Mesenchymal stem cell (in vitro differentiated cells and primary cell): ENCODE results near the gene MRPS7.
A peak's percentile ranks its signal among the peaks of the same experiment; 100 is the strongest.

Source experiments
- DNase-seq: peaks from one replicate; pipeline ENCODE4 v3.0.0-alpha.2; 2013
- H2AFZ ChIP-seq: one replicate; pipeline ENCODE4 v1.6.1; 2013; ENCODE audit warnings: low read depth, mild to moderate bottlenecking, control low read depth, inconsistent platforms, low read length, moderate library complexity
- H2AK5ac ChIP-seq: 2 replicates; pipeline ENCODE4 v1.6.1; 2013; ENCODE audit warnings: low read length, moderate library complexity, mild to moderate bottlenecking, inconsistent platforms; ENCODE audit not compliant: severe bottlenecking
- H2BK120ac ChIP-seq: one replicate; pipeline ENCODE4 v1.6.1; 2013; ENCODE audit warnings: low read depth, mild to moderate bottlenecking, inconsistent platforms, low read length, moderate library complexity
- H2BK12ac ChIP-seq, 2 experiments: one replicate each; pipeline ENCODE4 v1.6.1; 2013; ENCODE audit warnings: inconsistent platforms in 2 of 2, low read length in 2 of 2, mild to moderate bottlenecking in 2 of 2, moderate library complexity in 2 of 2, control low read depth in 1 of 2
- H2BK15ac ChIP-seq: one replicate; pipeline ENCODE4 v1.6.1; 2013; ENCODE audit warnings: mild to moderate bottlenecking, low read depth, inconsistent platforms; ENCODE audit not compliant: poor library complexity, severe bottlenecking
- H2BK5ac ChIP-seq: 2 replicates; pipeline ENCODE4 v1.6.1; 2013; ENCODE audit warnings: low read depth, mild to moderate bottlenecking, low read length, control low read depth, inconsistent platforms; ENCODE audit not compliant: poor library complexity, severe bottlenecking
- H3K14ac ChIP-seq, 2 experiments: one replicate each; pipeline ENCODE4 v1.6.1; 2013; ENCODE audit warnings: inconsistent platforms in 2 of 2, low read length in 2 of 2, control low read depth in 1 of 2, mild to moderate bottlenecking in 1 of 2, moderate library complexity in 1 of 2
- H3K18ac ChIP-seq, 2 experiments: one replicate each; pipeline ENCODE4 v1.6.1; 2013; ENCODE audit warnings: inconsistent platforms in 2 of 2, low read length in 2 of 2, control low read depth in 1 of 2, low read depth in 1 of 2, mild to moderate bottlenecking in 1 of 2
- H3K23ac ChIP-seq, 2 experiments: one replicate each; pipeline ENCODE4 v1.6.1; 2013; ENCODE audit warnings: inconsistent platforms in 2 of 2, low read length in 2 of 2, mild to moderate bottlenecking in 2 of 2, moderate library complexity in 2 of 2, control low read depth in 1 of 2
- H3K27ac ChIP-seq: 2 replicates; pipeline ENCODE4 v1.5.1; 2013; ENCODE audit warnings: mild to moderate bottlenecking, moderate library complexity, low read length, control low read depth, inconsistent platforms; ENCODE audit not compliant: poor library complexity, severe bottlenecking
- H3K27me3 ChIP-seq, 2 experiments: 2 replicates each; pipeline versions ENCODE4 v1.6.1 to v1.7.0; 2013; ENCODE audit warnings: low read length in 2 of 2, mild to moderate bottlenecking in 2 of 2, moderate library complexity in 2 of 2, control low read depth in 1 of 2, inconsistent platforms in 1 of 2; ENCODE audit not compliant: control insufficient read depth in 1 of 2, insufficient read depth in 1 of 2
- H3K36me3 ChIP-seq, 2 experiments: 2 replicates each; pipeline versions ENCODE4 v1.6.1 to v1.7.0; 2013; ENCODE audit warnings: low read length in 2 of 2, control low read depth in 1 of 2, inconsistent platforms in 1 of 2, low read depth in 1 of 2, mild to moderate bottlenecking in 1 of 2; ENCODE audit not compliant: insufficient read depth in 2 of 2, control insufficient read depth in 1 of 2
- H3K4ac ChIP-seq, 2 experiments: one replicate each; pipeline ENCODE4 v1.6.1; 2013; ENCODE audit warnings: inconsistent platforms in 2 of 2, low read length in 2 of 2, mild to moderate bottlenecking in 2 of 2, moderate library complexity in 2 of 2, control low read depth in 1 of 2, low read depth in 1 of 2
- H3K4me1 ChIP-seq: 2 replicates; pipeline ENCODE4 v1.6.1; 2013; ENCODE audit warnings: low read depth, low read length, control low read depth; ENCODE audit not compliant: control insufficient read depth, insufficient read depth
- H3K4me2 ChIP-seq: 2 replicates; pipeline ENCODE4 v1.6.1; 2013; ENCODE audit warnings: low read length, mild to moderate bottlenecking, inconsistent platforms; ENCODE audit not compliant: poor library complexity, severe bottlenecking
- H3K4me3 ChIP-seq, 2 experiments: 2 replicates each; pipeline versions ENCODE4 v1.5.1 to v1.7.0; 2013; ENCODE audit warnings: low read length in 2 of 2, mild to moderate bottlenecking in 2 of 2, control low read depth in 1 of 2, low read depth in 1 of 2; ENCODE audit not compliant: insufficient read depth in 1 of 2
- H3K79me1 ChIP-seq: replicated peaks from 2 replicates; pipeline ENCODE4 v1.6.1; 2013; ENCODE audit warnings: mild to moderate bottlenecking, control low read depth, low read length, inconsistent platforms; ENCODE audit not compliant: poor library complexity, severe bottlenecking
- H3K9ac ChIP-seq: 2 replicates; pipeline ENCODE4 v1.7.0; 2013; ENCODE audit warnings: mild to moderate bottlenecking, low read length, moderate library complexity
- H3K9me3 ChIP-seq: 2 replicates; pipeline ENCODE4 v1.7.0; 2013; ENCODE audit warnings: mild to moderate bottlenecking, low read length; ENCODE audit not compliant: control insufficient read depth
- H4K8ac ChIP-seq: one replicate; pipeline ENCODE4 v1.6.1; 2013; ENCODE audit warnings: inconsistent platforms, mild to moderate bottlenecking, low read length, moderate library complexity
- H4K91ac ChIP-seq: one replicate; pipeline ENCODE4 v1.6.1; 2013; ENCODE audit warnings: mild to moderate bottlenecking, low read length, inconsistent platforms
- WGBS: methylation state at CpG from one replicate; pipeline ENCODE4 v1.1.7; 2013; ENCODE audit warnings: mixed read lengths; 5-methylcytosine and 5-hydroxymethylcytosine counted together

The MRPS7 gene

GRCh38 chr17:75227729-75228128, 34.0 kb upstream of the MRPS7 start:
- Histone ChIP-seq H3K18ac (no peak overlapping the region), H2BK15ac (no peak overlapping the region), H2AFZ (no peak overlapping the region), H2BK120ac (no peak overlapping the region), H3K36me3 (peaks cover 62 to 71% of the 10 kb centered on the region in 2 experiments), H4K8ac (no peak overlapping the region), H3K27me3 (no peaks in the 10 kb centered on the region), H4K91ac (no peak overlapping the region), H3K4me1 (no peaks in the 10 kb centered on the region), H2BK5ac (no peak overlapping the region), H3K79me1 (peaks cover 24% of the 10 kb centered on the region), H3K4ac (no peak overlapping the region), H2BK12ac (no peak overlapping the region), H3K9me3 (no peaks in the 10 kb centered on the region), H3K23ac (no peak overlapping the region), H3K27ac (no peak overlapping the region), H3K4me3 (no peak overlapping the region), H3K14ac (no peak overlapping the region), H2AK5ac (no peak overlapping the region), H3K9ac (peak overlapping the region; percentile 52), H3K4me2 (no peak overlapping the region)
- 97% methylated on average over 3 of the region's 5 CpGs for WGBS
- no peak for DNase-seq

- Histone ChIP-seq H3K36me3 (peaks cover 66 to 73% of the 10 kb centered on the region in 2 experiments), H3K9me3 (no peaks in the 10 kb centered on the region), H2BK120ac (no peak overlapping the region), H2BK15ac (no peak overlapping the region), H4K91ac (no peak overlapping the region), H2AK5ac (no peak overlapping the region), H2BK12ac (no peak overlapping the region), H3K79me1 (peaks cover 27% of the 10 kb centered on the region), H3K4me2 (no peak overlapping the region), H3K27me3 (no peaks in the 10 kb centered on the region), H3K18ac (no peak overlapping the region), H2AFZ (no peak overlapping the region), H3K4ac (no peak overlapping the region), H4K8ac (no peak overlapping the region), H3K4me3 (no peak overlapping the region), H3K9ac (peak overlapping the region; percentile 52), H3K23ac (no peak overlapping the region), H3K14ac (no peak overlapping the region), H3K4me1 (no peaks in the 10 kb centered on the region), H2BK5ac (no peak overlapping the region), H3K27ac (no peak overlapping the region)
- WGBS = 79% methylated on average over 1 of the region's 2 CpGs
- no peak for DNase-seq
These were observed 33.4 kb upstream of the MRPS7 start for GRCh38 chr17:75228305-75228704.

- Histone ChIP-seq H3K4me2 (no peak overlapping the region), H2AK5ac (no peak overlapping the region), H3K79me1 (peaks cover 26% of the 10 kb centered on the region), H4K91ac (no peak overlapping the region), H3K27ac (no peak overlapping the region), H2AFZ (no peak overlapping the region), H3K18ac (no peak overlapping the region), H3K9ac (peak overlapping the region; percentile 52), H2BK120ac (no peak overlapping the region), H3K23ac (no peak overlapping the region), H3K4ac (no peak overlapping the region), H3K4me3 (no peak overlapping the region), H2BK12ac (no peak overlapping the region), H3K27me3 (no peaks in the 10 kb centered on the region), H3K14ac (no peak overlapping the region), H3K9me3 (no peaks in the 10 kb centered on the region), H3K4me1 (no peaks in the 10 kb centered on the region), H2BK5ac (no peak overlapping the region), H3K36me3 (peaks cover 66 to 74% of the 10 kb centered on the region in 2 experiments), H4K8ac (no peak overlapping the region), H2BK15ac (no peak overlapping the region)
- 98% methylated on average over 4 of the region's 4 CpGs for WGBS
- DNase-seq = no peak
These were observed 32.8 kb upstream of the MRPS7 start for GRCh38 chr17:75228847-75229246.

- Histone ChIP-seq H3K9me3 (no peaks in the 10 kb centered on the region), H2BK12ac (no peak overlapping the region), H3K4ac (no peak overlapping the region), H4K8ac (no peak overlapping the region), H3K27me3 (no peaks in the 10 kb centered on the region), H4K91ac (no peak overlapping the region), H2AK5ac (no peak overlapping the region), H3K36me3 (peaks cover 68 to 77% of the 10 kb centered on the region in 2 experiments), H3K9ac (no peak overlapping the region), H3K14ac (no peak overlapping the region), H3K4me3 (no peak overlapping the region), H2BK5ac (no peak overlapping the region), H3K23ac (no peak overlapping the region), H2BK120ac (no peak overlapping the region), H3K79me1 (peaks cover 27% of the 10 kb centered on the region), H2BK15ac (no peak overlapping the region), H3K4me2 (no peak overlapping the region), H2AFZ (no peak overlapping the region), H3K27ac (no peak overlapping the region), H3K4me1 (no peaks in the 10 kb centered on the region), H3K18ac (no peak overlapping the region)
- WGBS = 97% methylated on average over 5 of the region's 8 CpGs
- DNase-seq = no peak
These were observed 30.6 kb upstream of the MRPS7 start for GRCh38 chr17:75231071-75231470.
